ENCODE measurements around the gene LDLRAD3.

Gene LDLRAD3

DNA sequence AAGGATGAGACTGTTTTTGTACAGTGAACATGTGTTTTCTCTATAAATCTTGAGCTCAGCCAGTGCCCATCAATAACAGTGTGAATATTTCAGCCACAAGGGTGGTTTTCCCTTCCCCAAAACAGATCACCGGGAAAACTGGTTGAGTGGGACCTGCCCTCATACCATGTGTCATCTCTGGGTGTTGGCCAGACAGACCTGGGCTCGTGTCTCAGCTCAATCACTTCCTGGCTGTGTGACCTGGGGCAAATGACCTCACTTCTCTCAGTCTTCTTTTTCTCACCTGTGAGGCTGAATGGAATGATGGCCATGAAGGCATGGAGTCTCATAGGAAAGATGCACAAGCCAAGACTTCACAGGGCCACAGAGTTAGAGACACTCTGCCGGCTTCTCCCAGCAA lies 270.6 kb downstream of the LDLRAD3 start:
- H3K36me3 ChIP-seq (ENCODE audit: control insufficient read depth, insufficient read depth, low read length): no peaks in the 10 kb centered on the region
- no peak overlapping the region for H3K4me3 ChIP-seq (ENCODE audit: low read depth, low read length)
- no peaks in the 10 kb centered on the region for H3K4me1 ChIP-seq
- H3K9me3 ChIP-seq (ENCODE audit: control insufficient read depth, low read length): no peaks in the 10 kb centered on the region
- H3K4me2 ChIP-seq (ENCODE audit: low read length): no peak overlapping the region
- H3K27me3 ChIP-seq (ENCODE audit: control insufficient read depth, insufficient read depth, low read length): no peaks in the 10 kb centered on the region
- H3K79me2 ChIP-seq: no peaks in the 10 kb centered on the region
- TF ChIP-seq, protein P1, sequence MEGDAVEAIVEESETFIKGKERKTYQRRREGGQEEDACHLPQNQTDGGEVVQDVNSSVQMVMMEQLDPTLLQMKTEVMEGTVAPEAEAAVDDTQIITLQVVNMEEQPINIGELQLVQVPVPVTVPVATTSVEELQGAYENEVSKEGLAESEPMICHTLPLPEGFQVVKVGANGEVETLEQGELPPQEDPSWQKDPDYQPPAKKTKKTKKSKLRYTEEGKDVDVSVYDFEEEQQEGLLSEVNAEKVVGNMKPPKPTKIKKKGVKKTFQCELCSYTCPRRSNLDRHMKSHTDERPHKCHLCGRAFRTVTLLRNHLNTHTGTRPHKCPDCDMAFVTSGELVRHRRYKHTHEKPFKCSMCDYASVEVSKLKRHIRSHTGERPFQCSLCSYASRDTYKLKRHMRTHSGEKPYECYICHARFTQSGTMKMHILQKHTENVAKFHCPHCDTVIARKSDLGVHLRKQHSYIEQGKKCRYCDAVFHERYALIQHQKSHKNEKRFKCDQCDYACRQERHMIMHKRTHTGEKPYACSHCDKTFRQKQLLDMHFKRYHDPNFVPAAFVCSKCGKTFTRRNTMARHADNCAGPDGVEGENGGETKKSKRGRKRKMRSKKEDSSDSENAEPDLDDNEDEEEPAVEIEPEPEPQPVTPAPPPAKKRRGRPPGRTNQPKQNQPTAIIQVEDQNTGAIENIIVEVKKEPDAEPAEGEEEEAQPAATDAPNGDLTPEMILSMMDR (IDR thresholded peaks at IDR 0.05): no peak
- no peak overlapping the region for H3K27ac ChIP-seq
- no peak overlapping the region for H3K9ac ChIP-seq
- H2AFZ ChIP-seq: no peak overlapping the region

DNA sequence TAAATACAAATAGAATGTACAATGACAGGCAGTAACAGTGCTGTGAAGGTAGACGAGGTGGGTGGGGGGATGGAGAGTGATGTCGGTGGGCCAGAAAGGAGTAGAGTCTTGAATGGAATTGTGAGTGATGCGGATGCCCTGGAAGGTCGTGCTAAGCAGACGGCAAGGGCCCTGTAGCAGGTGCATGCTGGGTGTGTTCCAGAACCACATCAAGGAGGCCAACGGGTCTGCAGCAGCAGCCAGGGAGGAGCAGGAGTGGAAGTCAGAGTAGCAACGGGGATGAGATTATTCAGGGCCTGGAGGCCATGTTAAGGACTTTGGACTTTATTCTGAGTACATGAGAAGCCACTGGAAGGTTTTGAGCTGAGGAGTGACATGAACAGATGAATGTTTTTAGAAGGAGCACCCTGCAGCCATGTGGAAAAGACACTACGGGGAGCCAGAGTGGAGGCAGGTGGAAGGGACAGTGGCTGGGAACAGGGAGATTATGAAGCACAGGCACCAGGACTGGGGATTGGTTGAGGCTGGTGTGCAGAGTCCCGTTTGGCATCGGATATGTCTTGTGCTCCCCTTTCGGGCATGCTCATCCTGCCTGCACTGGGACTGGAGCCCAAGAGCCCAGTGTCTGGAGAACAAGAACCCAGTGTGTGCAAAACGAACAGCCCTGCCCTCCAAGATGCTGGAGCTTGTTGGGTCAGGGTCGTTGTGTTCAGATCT lies 271.3 kb downstream of the LDLRAD3 start:
- Histone ChIP-seq H2AFZ (no peak overlapping the region), H3K79me2 (no peaks in the 10 kb centered on the region), H3K4me2 (ENCODE audit: low read length) (no peak overlapping the region), H3K36me3 (ENCODE audit: control insufficient read depth, insufficient read depth, low read length) (no peaks in the 10 kb centered on the region), H3K9me3 (ENCODE audit: control insufficient read depth, low read length) (no peaks in the 10 kb centered on the region), H3K9ac (no peak overlapping the region), H3K4me3 (ENCODE audit: low read depth, low read length) (no peak overlapping the region), H3K4me1 (no peaks in the 10 kb centered on the region), H3K27ac (no peak overlapping the region), H3K27me3 (ENCODE audit: control insufficient read depth, insufficient read depth, low read length) (no peaks in the 10 kb centered on the region)
- TF ChIP-seq, protein P1 (IDR thresholded peaks at IDR 0.05): no peak

DNA sequence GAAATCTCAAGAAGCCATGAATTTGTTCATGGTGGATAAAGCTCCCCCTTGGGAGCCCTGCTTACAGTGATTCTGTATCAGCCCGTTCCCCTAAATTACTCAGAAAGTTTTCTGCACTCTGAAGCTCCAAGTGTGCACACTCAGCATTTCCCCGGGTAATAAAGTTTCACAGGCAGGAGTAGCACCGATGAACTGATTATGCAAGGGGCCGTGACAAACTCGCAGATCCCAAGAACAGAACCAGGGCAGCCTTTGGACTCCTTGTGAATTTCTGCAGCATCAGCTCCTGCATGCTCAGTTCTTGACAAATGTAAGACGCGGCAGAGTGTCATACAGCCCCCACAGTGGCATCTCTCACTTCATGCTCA lies 271.8 kb downstream of the LDLRAD3 start:
- Histone ChIP-seq H2AFZ (no peak overlapping the region), H3K4me1 (no peaks in the 10 kb centered on the region), H3K36me3 (ENCODE audit: control insufficient read depth, insufficient read depth, low read length) (no peaks in the 10 kb centered on the region), H3K9ac (no peak overlapping the region), H3K4me3 (ENCODE audit: low read depth, low read length) (no peak overlapping the region), H3K79me2 (no peaks in the 10 kb centered on the region), H3K27me3 (ENCODE audit: control insufficient read depth, insufficient read depth, low read length) (no peaks in the 10 kb centered on the region), H3K9me3 (ENCODE audit: control insufficient read depth, low read length) (no peaks in the 10 kb centered on the region), H3K4me2 (ENCODE audit: low read length) (no peak overlapping the region), H3K27ac (no peak overlapping the region)
- TF ChIP-seq, protein P1 (IDR thresholded peaks at IDR 0.05): no peak

DNA sequence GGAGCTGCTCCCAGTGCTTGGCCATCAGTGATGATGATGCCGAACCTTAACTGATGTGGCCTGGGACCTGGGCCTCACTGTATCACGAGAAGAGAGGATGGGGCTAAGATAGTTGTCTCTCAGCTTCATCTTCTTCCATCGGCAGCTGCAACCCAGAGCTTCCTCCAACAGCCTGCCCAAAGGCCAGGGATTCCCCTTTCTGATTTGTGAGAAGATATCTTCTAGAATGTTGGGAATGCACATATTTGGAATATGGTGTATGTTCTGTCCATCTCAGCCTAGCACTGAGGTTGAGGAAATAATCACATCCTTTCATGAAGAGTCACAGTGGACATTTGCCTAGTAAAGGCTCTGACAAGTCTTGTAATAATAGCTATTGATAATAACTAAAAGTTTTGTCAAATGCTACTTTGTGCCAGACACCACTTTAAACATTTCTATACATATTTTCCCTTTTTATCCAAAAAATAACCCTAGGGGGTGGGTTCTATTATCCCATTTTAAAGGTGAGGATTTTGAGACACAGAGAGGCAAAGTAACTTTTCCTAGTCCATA lies 272.3 kb downstream of the LDLRAD3 start:
- TF ChIP-seq, protein P1 (IDR thresholded peaks at IDR 0.05): no peak
- no peak overlapping the region for H3K27ac ChIP-seq

More for the DNA sequence above, 272.3 kb downstream of the LDLRAD3 start:
- H3K4me3 ChIP-seq (ENCODE audit: low read depth, low read length): no peak overlapping the region
- no peaks in the 10 kb centered on the region for H3K27me3 ChIP-seq (ENCODE audit: control insufficient read depth, insufficient read depth, low read length)
- H3K36me3 ChIP-seq (ENCODE audit: control insufficient read depth, insufficient read depth, low read length): no peaks in the 10 kb centered on the region
- H2AFZ ChIP-seq: no peak overlapping the region
- H3K9ac ChIP-seq: no peak overlapping the region
- no peaks in the 10 kb centered on the region for H3K9me3 ChIP-seq (ENCODE audit: control insufficient read depth, low read length)
- no peaks in the 10 kb centered on the region for H3K4me1 ChIP-seq
- no peak overlapping the region for H3K4me2 ChIP-seq (ENCODE audit: low read length)
- no peaks in the 10 kb centered on the region for H3K79me2 ChIP-seq
